B cell (primary cell): Measurements from ENCODE around the gene HOTAIR. TPM values are rescaled to one million over a fixed set of nuclear protein-coding genes. Genes with fewer than 3 reads are reported as not detected.

ENCODE experiments used
- ATAC-seq: fragments of 200-7000 bp; cut with Tn5 transposase; one replicate; pipeline ENCODE4 v1.10.0; 2021; ENCODE audit warnings: low read depth, mild to moderate bottlenecking, moderate number of reproducible peaks, moderate library complexity
- CTCF ChIA-PET: fragments of 350-600 bp; sonication (Branson Sonifier 250); formaldehyde crosslinking; loops from one replicate; lab custom pipeline; 2021; ENCODE audit warnings: antibody characterized with exemption, inconsistent platforms; lab: Charles Lee
- POLR2A ChIA-PET: fragments of 350-600 bp; sonication (Branson Sonifier 250); formaldehyde crosslinking; loops from one replicate; lab custom pipeline; 2021; ENCODE audit warnings: antibody characterized with exemption; lab: Charles Lee
- DNase-seq: peaks from one replicate; pipeline ENCODE4 v3.0.0; 2013
- H2AFZ ChIP-seq: 2 replicates; pipeline ENCODE4 v1.6.1; 2012; ENCODE audit warnings: mild to moderate bottlenecking, low read depth, low read length; ENCODE audit not compliant: insufficient read depth, poor library complexity, severe bottlenecking
- H3K27ac ChIP-seq, 2 donors: 1 replicate in 1 of 2; 2 replicates in 1 of 2; pipeline ENCODE4 v1.5.1; 2012 to 2013; ENCODE audit warnings: low read length in 2 of 2, mild to moderate bottlenecking in 2 of 2, moderate library complexity in 1 of 2
- H3K27me3 ChIP-seq, 4 experiments: fragments of 200-600 bp in 1 of 4; sonication (generic) in 1 of 4; replicated peaks in 1 of 4; 1 replicate in 2 of 4; 2 replicates in 2 of 4; pipeline versions ENCODE4 v1.6.1 to v1.7.0; 2013 to 2016; ENCODE audit warnings: low read length in 3 of 4, mild to moderate bottlenecking in 2 of 4, mixed read lengths in 1 of 4, moderate library complexity in 1 of 4; ENCODE audit not compliant: insufficient read depth in 4 of 4, control insufficient read depth in 3 of 4; ENCODE audit errors: control extremely low read depth in 1 of 4
- H3K36me3 ChIP-seq, 2 experiments: replicated peaks in 1 of 2; 1 replicate in 1 of 2; 2 replicates in 1 of 2; pipeline versions ENCODE4 v1.6.1 to v1.7.1; 2013; ENCODE audit warnings: low read length in 1 of 2; ENCODE audit not compliant: insufficient read depth in 2 of 2, control insufficient read depth in 1 of 2; ENCODE audit errors: control extremely low read depth in 1 of 2, extremely low read depth in 1 of 2
- H3K4me1 ChIP-seq, 2 donors: fragments of 200-600 bp in 1 of 2; sonication (generic) in 1 of 2; 1 replicate in 1 of 2; 2 replicates in 1 of 2; pipeline versions ENCODE4 v1.5.1 to v1.6.1; 2013 to 2017; ENCODE audit warnings: low read length in 2 of 2; ENCODE audit not compliant: control insufficient read depth in 2 of 2, insufficient read depth in 2 of 2
- H3K4me2 ChIP-seq: replicated peaks from 2 replicates; pipeline ENCODE3; 2012; ENCODE audit warnings: mild to moderate bottlenecking, low read depth, low read length; ENCODE audit not compliant: poor library complexity, severe bottlenecking
- H3K4me3 ChIP-seq, 5 experiments: fragments of 200-600 bp in 1 of 5; sonication (generic) in 1 of 5; 1 replicate in 3 of 5; 2 replicates in 2 of 5; pipeline versions ENCODE4 v1.5.1 to v1.7.0; 2011 to 2016; ENCODE audit warnings: low read length in 4 of 5, mild to moderate bottlenecking in 4 of 5, low read depth in 2 of 5, control low read depth in 1 of 5, moderate library complexity in 1 of 5; ENCODE audit not compliant: insufficient read depth in 1 of 5; ENCODE audit errors: control extremely low read depth in 1 of 5, extremely low read depth in 1 of 5
- H3K79me2 ChIP-seq: fragments of 200-600 bp; sonication (generic); one replicate; pipeline ENCODE4 v1.6.0; 2016; ENCODE audit warnings: low read length; ENCODE audit not compliant: control insufficient read depth, insufficient read depth
- H3K9ac ChIP-seq: fragments of 200-600 bp; sonication (generic); 2 replicates; pipeline ENCODE4 v1.6.1; 2017; ENCODE audit warnings: mild to moderate bottlenecking, low read length, moderate library complexity
- H3K9me3 ChIP-seq, 3 donors: one replicate each; pipeline versions ENCODE4 v1.6.1 to v1.7.1; 2013; ENCODE audit warnings: low read length in 2 of 3; ENCODE audit not compliant: control insufficient read depth in 2 of 3, insufficient read depth in 1 of 3; ENCODE audit errors: control extremely low read depth in 1 of 3
- H4K20me1 ChIP-seq: 2 replicates; pipeline ENCODE4 v1.6.0; 2012; ENCODE audit warnings: mild to moderate bottlenecking, low read length; ENCODE audit not compliant: insufficient read depth, control insufficient read depth, poor library complexity, severe bottlenecking
- H3K27ac Mint-ChIP-seq: one replicate; pipeline ENCODE4 v1.8.0; 2021; ENCODE audit warnings: mixed read lengths
- H3K27me3 Mint-ChIP-seq: one replicate; pipeline ENCODE4 v1.8.0; 2021; ENCODE audit warnings: mixed read lengths
- H3K4me1 Mint-ChIP-seq: one replicate; pipeline ENCODE4 v1.8.0; 2021; ENCODE audit warnings: mixed read lengths
- H3K4me3 Mint-ChIP-seq: one replicate; pipeline ENCODE4 v1.8.0; 2021; ENCODE audit warnings: mixed read lengths
- H3K9me3 Mint-ChIP-seq: one replicate; pipeline ENCODE4 v1.8.0; 2022; ENCODE audit warnings: mixed read lengths; ENCODE audit not compliant: insufficient read depth
- EZH2 ChIP-seq: IDR thresholded peaks from 2 replicates; pipeline ENCODE4 v1.6.1; 2012; ENCODE audit warnings: borderline replicate concordance, low read depth, mild to moderate bottlenecking, moderate library complexity, low read length; ENCODE audit not compliant: insufficient read depth, poor library complexity, severe bottlenecking
- whole genome bisulfite sequencing: methylation state at CpG from one replicate; pipeline ENCODE4 v1.1.5; 2013; ENCODE audit warnings: missing lambda C conversion rate; ENCODE audit not compliant: insufficient coverage; 5-methylcytosine and 5-hydroxymethylcytosine counted together
- intact Hi-C: fragments of 100-400 bp; cut with micrococcal nuclease; formaldehyde crosslinking; loops from one replicate; pipeline ENCODE4 v1.10.0; 2022
- polyA plus RNA-seq: library from polyadenylated mRNA; depleted of rRNA; stranded (reverse); fragments of >200 nt; gene quantifications from 2 replicates; pipeline ENCODE4 v1.2.3, GENCODE V29; 2012
- total RNA-seq, 2 donors: library from RNA; stranded (reverse); fragments of 120-200 nt in 1 of 2; gene quantifications; 1 replicate in 1 of 2; 2 replicates in 1 of 2; pipeline versions ENCODE4 v1.2.3 to v1.2.4, GENCODE V29; 2013 to 2022
- TF ChIP-seq, protein P1 (sequence below): fragments of 200-600 bp; IDR thresholded peaks from one replicate; pipeline ENCODE4 v1.8.0; 2022; ENCODE audit warnings: antibody characterized with exemption, mild to moderate bottlenecking

HOTAIR gene
- total and polyA plus RNA-seq, 2 donors (not counting 1 experiment from before 2014, with no cell fraction given): not detected

DNA sequence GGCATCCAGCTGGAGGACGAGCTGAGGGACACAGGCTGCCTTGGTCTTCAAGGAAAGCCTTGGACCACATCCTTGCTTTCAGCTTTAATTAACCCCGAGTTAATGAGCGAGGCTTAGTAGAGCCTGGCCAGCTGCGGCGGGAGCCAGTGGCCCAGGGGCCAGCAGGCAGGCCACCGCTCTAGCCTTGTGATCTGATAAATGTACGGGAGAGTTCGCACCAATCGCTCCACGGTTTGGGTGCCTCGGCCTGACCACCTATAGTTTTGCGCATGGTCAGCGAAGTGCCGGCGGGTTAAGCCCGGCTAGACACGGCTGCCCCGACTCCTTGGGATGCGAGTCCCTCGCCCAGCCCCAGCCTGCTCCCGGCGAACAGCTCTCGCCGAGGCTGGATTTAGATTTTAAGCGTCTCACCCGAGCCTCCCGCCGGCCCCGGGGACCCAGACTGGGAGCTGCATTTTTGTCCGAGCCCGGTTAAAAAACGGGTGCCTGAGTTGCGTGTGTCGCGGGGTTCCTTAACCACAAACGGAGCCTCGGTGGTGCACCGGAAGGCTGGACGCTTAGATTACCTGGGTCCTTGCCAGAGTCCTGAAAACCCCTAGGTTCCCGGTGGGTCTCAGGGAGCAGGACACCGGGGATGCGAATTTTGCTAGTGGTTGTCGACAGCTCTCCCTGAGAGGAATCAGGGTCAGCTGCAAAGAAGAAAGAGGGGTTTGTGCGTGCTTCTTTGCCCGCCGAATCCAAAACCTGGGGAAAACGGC, 23.0 kb downstream of the HOTAIR start:
- Histone ChIP-seq H4K20me1 (no peaks in the 10 kb centered on the region), H3K9me3 (peaks cover 0 to 75% (median 11%) of the 10 kb centered on the region in 3 donors), H3K27ac (no peak overlapping the region), H3K79me2 (no peaks in the 10 kb centered on the region), H3K9ac (no peak overlapping the region), H3K27me3 (peaks cover 0 to 98% (median 81%) of the 10 kb centered on the region in 4 experiments), H3K4me3 (no peak overlapping the region), H3K36me3 (no peaks in the 10 kb centered on the region), H3K4me2 (no peak overlapping the region), H2AFZ (peak overlapping the region; percentile 20), H3K4me1 (peaks cover 8 to 47% of the 10 kb centered on the region in 2 donors)
- no peaks in the 10 kb centered on the region for H3K9me3 Mint-ChIP-seq
- CTCF ChIA-PET: interaction anchor here (1.1 to 1.8 kb wide), 2 partner anchors 9 to 256 kb away, joined by 3 to 7 read pairs; no protein-coding TSS in a partner anchor
- POLR2A ChIA-PET: no interaction called here
- H3K27me3 Mint-ChIP-seq: peaks cover 68% of the 10 kb centered on the region
- TF ChIP-seq, protein P1, sequence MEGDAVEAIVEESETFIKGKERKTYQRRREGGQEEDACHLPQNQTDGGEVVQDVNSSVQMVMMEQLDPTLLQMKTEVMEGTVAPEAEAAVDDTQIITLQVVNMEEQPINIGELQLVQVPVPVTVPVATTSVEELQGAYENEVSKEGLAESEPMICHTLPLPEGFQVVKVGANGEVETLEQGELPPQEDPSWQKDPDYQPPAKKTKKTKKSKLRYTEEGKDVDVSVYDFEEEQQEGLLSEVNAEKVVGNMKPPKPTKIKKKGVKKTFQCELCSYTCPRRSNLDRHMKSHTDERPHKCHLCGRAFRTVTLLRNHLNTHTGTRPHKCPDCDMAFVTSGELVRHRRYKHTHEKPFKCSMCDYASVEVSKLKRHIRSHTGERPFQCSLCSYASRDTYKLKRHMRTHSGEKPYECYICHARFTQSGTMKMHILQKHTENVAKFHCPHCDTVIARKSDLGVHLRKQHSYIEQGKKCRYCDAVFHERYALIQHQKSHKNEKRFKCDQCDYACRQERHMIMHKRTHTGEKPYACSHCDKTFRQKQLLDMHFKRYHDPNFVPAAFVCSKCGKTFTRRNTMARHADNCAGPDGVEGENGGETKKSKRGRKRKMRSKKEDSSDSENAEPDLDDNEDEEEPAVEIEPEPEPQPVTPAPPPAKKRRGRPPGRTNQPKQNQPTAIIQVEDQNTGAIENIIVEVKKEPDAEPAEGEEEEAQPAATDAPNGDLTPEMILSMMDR: no peak
- TF ChIP-seq EZH2: no peak
- ATAC-seq (no peak), DNase-seq (peak; percentile 51)
- no peak overlapping the region for H3K4me3 Mint-ChIP-seq
- 6% methylated on average over 47 of the region's 47 CpGs for WGBS
- H3K4me1 Mint-ChIP-seq: peaks cover 12% of the 10 kb centered on the region
- intact Hi-C loops: loop anchor here (2.0 to 5.0 kb wide), 3 partner anchors 23 to 61 kb away; partner anchors contain the start of gene HOTAIR
- H3K27ac Mint-ChIP-seq: no peak overlapping the region
